ENCODE data around the gene AMBRA1.

DNA sequence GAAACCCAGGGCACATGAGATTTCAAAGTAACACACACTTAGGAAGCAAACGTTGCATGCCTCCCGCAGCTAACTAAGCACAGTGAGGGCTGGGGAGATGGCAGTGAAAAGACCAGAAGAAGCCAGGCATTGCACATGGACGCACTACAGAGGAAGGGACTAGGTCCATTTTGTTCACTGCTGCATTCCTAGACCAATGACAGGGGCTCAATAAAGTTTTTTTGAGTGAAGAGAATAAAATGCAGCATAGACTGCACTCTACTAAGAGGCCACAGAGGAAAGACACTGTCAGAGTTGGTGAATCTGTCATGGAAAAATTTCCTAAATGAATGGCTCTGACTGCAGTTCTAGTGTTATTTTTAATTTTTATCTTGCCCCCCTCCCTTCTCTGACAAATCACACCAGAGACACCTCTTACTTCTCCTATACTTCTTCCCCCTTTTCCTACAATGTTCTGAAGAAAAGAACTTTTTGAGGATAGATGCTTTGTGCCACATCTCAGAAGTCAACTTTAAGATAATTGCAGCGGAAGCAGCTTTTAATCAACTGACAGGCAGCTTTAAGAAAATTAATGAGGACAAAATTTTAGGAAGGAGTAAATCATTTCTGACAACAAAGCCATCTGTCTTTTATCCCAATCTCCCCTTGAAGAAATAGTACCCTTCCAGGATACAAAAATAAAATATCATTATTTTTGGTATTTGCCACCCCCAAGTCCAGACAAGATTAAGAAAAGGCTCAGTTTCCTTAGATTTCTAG, 167.4 kb downstream of the AMBRA1 start:
- TF ChIP-seq, protein P1, sequence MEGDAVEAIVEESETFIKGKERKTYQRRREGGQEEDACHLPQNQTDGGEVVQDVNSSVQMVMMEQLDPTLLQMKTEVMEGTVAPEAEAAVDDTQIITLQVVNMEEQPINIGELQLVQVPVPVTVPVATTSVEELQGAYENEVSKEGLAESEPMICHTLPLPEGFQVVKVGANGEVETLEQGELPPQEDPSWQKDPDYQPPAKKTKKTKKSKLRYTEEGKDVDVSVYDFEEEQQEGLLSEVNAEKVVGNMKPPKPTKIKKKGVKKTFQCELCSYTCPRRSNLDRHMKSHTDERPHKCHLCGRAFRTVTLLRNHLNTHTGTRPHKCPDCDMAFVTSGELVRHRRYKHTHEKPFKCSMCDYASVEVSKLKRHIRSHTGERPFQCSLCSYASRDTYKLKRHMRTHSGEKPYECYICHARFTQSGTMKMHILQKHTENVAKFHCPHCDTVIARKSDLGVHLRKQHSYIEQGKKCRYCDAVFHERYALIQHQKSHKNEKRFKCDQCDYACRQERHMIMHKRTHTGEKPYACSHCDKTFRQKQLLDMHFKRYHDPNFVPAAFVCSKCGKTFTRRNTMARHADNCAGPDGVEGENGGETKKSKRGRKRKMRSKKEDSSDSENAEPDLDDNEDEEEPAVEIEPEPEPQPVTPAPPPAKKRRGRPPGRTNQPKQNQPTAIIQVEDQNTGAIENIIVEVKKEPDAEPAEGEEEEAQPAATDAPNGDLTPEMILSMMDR (conservative IDR thresholded peaks at IDR 0.05) = no peak
- TF ChIP-seq ZFX (IDR thresholded peaks at IDR 0.05) = no peak

Data from C4-2B (cell line).